ENCODE data around the gene TAF6L. TPM values are rescaled to one million over a fixed set of nuclear protein-coding genes. Genes with fewer than 3 reads are reported as not detected.

The TAF6L gene
- total RNA-seq, 1 donor from 2014 or later: 40.2 TPM

DNA sequence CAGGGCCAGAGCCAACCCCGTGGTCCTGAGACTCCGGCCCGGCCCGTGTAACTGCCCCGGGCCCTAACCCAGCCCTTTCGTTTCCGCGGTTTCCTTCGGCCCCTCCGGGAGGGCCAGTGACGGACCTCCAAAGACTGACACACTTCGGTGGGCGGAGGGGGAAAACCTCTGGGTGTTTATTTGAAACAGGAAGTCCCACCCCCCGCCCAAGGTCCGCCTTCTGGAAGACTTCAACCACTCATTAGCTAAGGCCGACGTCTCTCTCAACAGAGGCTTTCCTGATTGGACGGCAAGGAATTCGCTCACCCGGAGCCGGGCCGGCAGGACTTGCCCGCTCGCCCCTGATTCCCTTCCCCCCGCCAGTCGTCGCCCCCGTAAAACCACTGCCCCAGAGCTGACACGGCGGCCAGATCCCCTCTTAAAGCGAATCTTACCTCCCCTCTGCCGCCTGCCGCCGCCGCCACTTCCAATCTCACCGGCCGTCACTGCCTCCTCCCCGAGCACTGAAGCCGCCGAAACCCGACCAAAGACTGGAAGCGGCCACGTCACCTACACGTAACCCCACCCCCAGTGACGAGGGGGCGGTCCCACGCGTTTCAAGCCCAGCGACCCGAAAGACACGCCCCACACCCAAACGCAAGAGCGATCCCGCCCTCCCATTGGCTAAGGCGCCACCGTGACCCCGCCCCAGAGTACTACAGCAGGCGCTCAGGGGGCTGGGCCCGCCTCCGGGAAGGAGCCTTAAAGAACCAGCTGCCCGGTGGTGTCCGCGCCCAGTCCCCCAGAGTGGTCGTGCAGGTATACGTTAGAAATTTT, 60.5 kb downstream of the TAF6L start, which contains the start of gene STX5:
Gene STX5 (minus strand): TSS at position 532 of the 816 bp plus-strand sequence. CDS start 808 bp downstream, outside the sequence.
- peak within 1 kb of the TSS; percentile 95 for H3K4me3 Mint-ChIP-seq
- H3K4me1 Mint-ChIP-seq: peaks cover 23% of the 10 kb centered on the region
- no peaks in the 10 kb centered on the region for H3K9me3 Mint-ChIP-seq
- DNase-seq (ENCODE audit: low spot score in 2 of 2, unreplicated experiment in 2 of 2): peak; percentile 98 to 99
- H3K27me3 Mint-ChIP-seq (ENCODE audit: low read depth): no peaks in the 10 kb centered on the region
- TF ChIP-seq, protein P1, sequence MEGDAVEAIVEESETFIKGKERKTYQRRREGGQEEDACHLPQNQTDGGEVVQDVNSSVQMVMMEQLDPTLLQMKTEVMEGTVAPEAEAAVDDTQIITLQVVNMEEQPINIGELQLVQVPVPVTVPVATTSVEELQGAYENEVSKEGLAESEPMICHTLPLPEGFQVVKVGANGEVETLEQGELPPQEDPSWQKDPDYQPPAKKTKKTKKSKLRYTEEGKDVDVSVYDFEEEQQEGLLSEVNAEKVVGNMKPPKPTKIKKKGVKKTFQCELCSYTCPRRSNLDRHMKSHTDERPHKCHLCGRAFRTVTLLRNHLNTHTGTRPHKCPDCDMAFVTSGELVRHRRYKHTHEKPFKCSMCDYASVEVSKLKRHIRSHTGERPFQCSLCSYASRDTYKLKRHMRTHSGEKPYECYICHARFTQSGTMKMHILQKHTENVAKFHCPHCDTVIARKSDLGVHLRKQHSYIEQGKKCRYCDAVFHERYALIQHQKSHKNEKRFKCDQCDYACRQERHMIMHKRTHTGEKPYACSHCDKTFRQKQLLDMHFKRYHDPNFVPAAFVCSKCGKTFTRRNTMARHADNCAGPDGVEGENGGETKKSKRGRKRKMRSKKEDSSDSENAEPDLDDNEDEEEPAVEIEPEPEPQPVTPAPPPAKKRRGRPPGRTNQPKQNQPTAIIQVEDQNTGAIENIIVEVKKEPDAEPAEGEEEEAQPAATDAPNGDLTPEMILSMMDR (IDR thresholded peaks at IDR 0.05; ENCODE audit: unreplicated experiment): no peak
- peak within 1 kb of the TSS; percentile 100 for H3K27ac Mint-ChIP-seq
- H3K36me3 Mint-ChIP-seq: peaks cover 16% of the 10 kb centered on the region

DNA sequence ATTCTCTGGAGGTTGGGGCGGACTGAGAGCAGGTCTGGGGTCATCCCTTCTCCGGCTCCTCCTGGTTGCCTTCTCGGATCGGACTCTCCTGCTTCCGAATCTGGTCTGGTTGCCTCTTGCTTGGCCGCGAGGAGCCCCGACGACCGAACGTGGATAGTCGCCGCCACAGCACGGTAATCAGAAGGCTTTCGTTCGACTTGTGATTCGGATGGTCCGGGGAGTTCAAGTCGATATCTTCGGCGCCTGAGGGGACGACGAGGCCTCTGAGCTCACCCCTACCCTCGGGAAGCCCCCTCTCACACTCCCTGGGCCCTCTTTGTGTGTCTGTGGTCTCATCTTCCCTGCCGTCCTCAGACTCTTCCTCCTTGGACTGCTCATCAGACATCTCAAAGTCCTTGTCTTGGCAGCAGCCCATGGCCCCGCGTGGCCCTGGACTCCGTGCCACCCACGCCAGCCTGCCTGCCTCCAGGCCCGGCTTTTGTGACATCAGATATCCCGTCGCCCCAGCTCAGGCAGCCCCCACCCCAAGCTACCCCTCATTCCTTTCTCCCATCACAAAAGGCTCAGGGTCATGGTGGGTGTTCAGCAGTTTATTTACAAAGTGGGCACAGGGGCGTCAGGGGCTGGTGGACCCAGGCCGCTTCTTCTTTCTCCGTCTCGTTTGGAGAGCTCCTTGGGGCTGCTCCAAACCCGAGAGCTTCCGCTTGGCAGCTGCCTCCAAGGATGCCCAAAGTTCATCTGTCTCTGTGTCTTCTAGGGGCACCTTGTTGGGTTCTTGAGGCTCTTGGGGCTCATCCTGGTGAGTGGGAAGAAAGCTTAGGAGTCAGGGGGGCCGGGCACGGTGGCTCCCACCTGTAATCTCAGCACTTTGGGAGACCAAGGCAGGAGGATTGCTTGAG, 61.4 kb downstream of the TAF6L start, which contains the start of gene TEX54:
Gene TEX54 (minus strand): TSS at position 506 of the 899 bp plus-strand sequence.
- no peak for DNase-seq (ENCODE audit: low spot score in 2 of 2, unreplicated experiment in 2 of 2)
- Mint-ChIP-seq H3K27ac (peak within 1 kb of the TSS; percentile 100), H3K4me3 (peak within 1 kb of the TSS; percentile 95), H3K36me3 (peaks cover 11% of the 10 kb centered on the region), H3K9me3 (no peaks in the 10 kb centered on the region), H3K4me1 (peaks cover 23% of the 10 kb centered on the region), H3K27me3 (ENCODE audit: low read depth) (no peaks in the 10 kb centered on the region)
- TF ChIP-seq, protein P1 (IDR thresholded peaks at IDR 0.05; ENCODE audit: unreplicated experiment): no peak

DNA sequence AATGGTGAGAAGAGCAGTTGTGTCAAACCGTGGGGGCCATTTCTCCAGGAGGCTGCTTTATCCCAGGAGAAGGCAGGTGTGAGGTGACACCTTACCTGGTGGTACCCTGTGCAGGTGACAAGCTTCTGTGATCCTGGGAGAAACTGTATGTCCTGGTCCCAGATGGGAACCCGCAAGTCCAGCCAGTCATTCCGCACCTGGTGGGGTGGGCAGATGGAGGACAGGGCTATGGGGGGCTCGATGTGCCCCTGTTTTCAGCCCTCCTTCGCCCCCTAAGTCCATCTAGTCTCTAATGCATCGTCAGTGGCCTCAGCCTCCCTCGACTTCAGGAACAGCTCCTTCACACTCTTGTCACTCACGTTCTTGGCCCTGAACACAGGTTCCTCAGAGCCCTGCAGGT, 64.1 kb downstream of the TAF6L start:
- H3K4me1 Mint-ChIP-seq: peaks cover 28% of the 10 kb centered on the region
- no peak for DNase-seq (ENCODE audit: low spot score in 2 of 2, unreplicated experiment in 2 of 2)
- no peak overlapping the region for H3K4me3 Mint-ChIP-seq
- H3K36me3 Mint-ChIP-seq: peaks cover 10% of the 10 kb centered on the region
- H3K27me3 Mint-ChIP-seq (ENCODE audit: low read depth): no peaks in the 10 kb centered on the region
- TF ChIP-seq, protein P1 (IDR thresholded peaks at IDR 0.05; ENCODE audit: unreplicated experiment): no peak
- H3K9me3 Mint-ChIP-seq: no peaks in the 10 kb centered on the region
- no peak overlapping the region for H3K27ac Mint-ChIP-seq

Small RNAs within 50 kb of the gene (microRNA-seq; reads per million reads assigned to microRNA genes)
- gene MIR6514 (3.5 reads per million, percentile 9 among the genes with 10 or more reads in this experiment), gene MIR6748 (not detected)

Other genes with a start within 250 kb of the TAF6L start
- 456 to 481 TPM (median 480 TPM) in 3 replicates for gene AHNAK, start 224.6 kb upstream of the TAF6L start, total RNA-seq
- 1,747 to 1,829 TPM (median 1,814 TPM) in 3 replicates for gene EEF1G, start 197.5 kb upstream of the TAF6L start, total RNA-seq
- 23.7 to 26.0 TPM (median 24.2 TPM) in 3 replicates for gene TUT1, start 179.9 kb upstream of the TAF6L start, total RNA-seq
- 121 to 126 TPM (median 124 TPM) in 3 replicates for gene MTA2, start 169.5 kb upstream of the TAF6L start, total RNA-seq
- 52.2 to 54.3 TPM (median 53.3 TPM) in 3 replicates for gene EML3, start 158.6 kb upstream of the TAF6L start, total RNA-seq
- 1.7 to 2.5 TPM (median 1.8 TPM) in 3 replicates for gene ROM1, start 158.1 kb upstream of the TAF6L start, total RNA-seq
- 48.1 to 56.4 TPM (median 52.6 TPM) in 3 replicates for gene B3GAT3, start 149.4 kb upstream of the TAF6L start, total RNA-seq
- gene GANAB, start 124.8 kb upstream of the TAF6L start, total RNA-seq: 324 to 342 TPM (median 334 TPM) in 3 replicates
- 21.0 to 22.3 TPM (median 21.1 TPM) in 3 replicates for gene INTS5, start 118.1 kb upstream of the TAF6L start, total RNA-seq
- gene C11orf98, start 106.2 kb upstream of the TAF6L start, total RNA-seq: 44.9 to 47.5 TPM (median 47.0 TPM) in 3 replicates
- gene CSKMT, start 106.1 kb upstream of the TAF6L start, total RNA-seq: 17.1 to 20.6 TPM (median 18.7 TPM) in 3 replicates
- 7.3 to 8.4 TPM (median 8.0 TPM) in 3 replicates for gene UQCC3, start 99.7 kb upstream of the TAF6L start, total RNA-seq
- 8.3 to 11.6 TPM (median 9.8 TPM) in 3 replicates for gene LBHD1, start 99.1 kb upstream of the TAF6L start, total RNA-seq
- gene UBXN1, start 92.3 kb upstream of the TAF6L start, total RNA-seq: 112 to 119 TPM (median 118 TPM) in 3 replicates
- gene LRRN4CL, start 81.9 kb upstream of the TAF6L start, total RNA-seq: 1.6 to 2.3 TPM (median 1.7 TPM) in 3 replicates
- 56.9 to 61.4 TPM (median 58.3 TPM) in 3 replicates for gene BSCL2, start 64.0 kb upstream of the TAF6L start, total RNA-seq
- 0.60 to 1.5 TPM (median 0.97 TPM) in 3 replicates for gene GNG3, start 63.7 kb upstream of the TAF6L start, total RNA-seq
- 60.3 to 62.0 TPM (median 61.5 TPM) in 3 replicates for gene HNRNPUL2, start 43.9 kb upstream of the TAF6L start, total RNA-seq
- 39.8 to 46.0 TPM (median 41.7 TPM) in 3 replicates for gene TTC9C, start 42.9 kb upstream of the TAF6L start, total RNA-seq
- gene ZBTB3, start 17.2 kb upstream of the TAF6L start, total RNA-seq: 11.6 to 14.7 TPM (median 13.2 TPM) in 3 replicates
- 84.0 to 89.2 TPM (median 85.2 TPM) in 3 replicates for gene POLR2G, start 9.8 kb upstream of the TAF6L start, total RNA-seq
- gene TMEM179B, start 16.0 kb downstream of the TAF6L start, total RNA-seq: 31.3 to 33.9 TPM (median 32.6 TPM) in 3 replicates
- gene TMEM223, start 20.6 kb downstream of the TAF6L start, total RNA-seq: 17.4 to 21.4 TPM (median 19.2 TPM) in 3 replicates
- gene NXF1, start 34.0 kb downstream of the TAF6L start, total RNA-seq: 108 to 111 TPM (median 110 TPM) in 3 replicates
- 55.2 to 57.9 TPM (median 55.8 TPM) in 3 replicates for gene STX5, start 60.7 kb downstream of the TAF6L start, total RNA-seq
- gene TEX54, start 61.4 kb downstream of the TAF6L start, total RNA-seq: not detected in 3 replicates
- 59.3 to 63.7 TPM (median 62.1 TPM) in 3 replicates for gene WDR74, start 68.2 kb downstream of the TAF6L start, total RNA-seq
- gene SLC3A2, start 109.5 kb downstream of the TAF6L start, total RNA-seq: 205 to 212 TPM (median 208 TPM) in 3 replicates
- gene CHRM1, start 150.0 kb downstream of the TAF6L start, total RNA-seq: 0.09 to 0.72 TPM (median 0.11 TPM) in 3 replicates
- not detected in 3 replicates for gene SLC22A6, start 213.6 kb downstream of the TAF6L start, total RNA-seq
- not detected in 3 replicates for gene SLC22A8, start 244.4 kb downstream of the TAF6L start, total RNA-seq